Breast epithelium (tissue), 3 donors: ENCODE data around the gene IQGAP3.

Source experiments
- CTCF ChIP-seq, 3 donors: fragments of 450-650 bp; IDR thresholded peaks; one replicate each; pipeline ENCODE4 v1.5.1; 2016 to 2017; ENCODE audit warnings: antibody characterized with exemption in 3 of 3, mild to moderate bottlenecking in 3 of 3, moderate library complexity in 3 of 3
- POLR2A ChIP-seq: fragments of 450-650 bp; IDR thresholded peaks from one replicate; pipeline ENCODE4 v1.6.1; 2016; ENCODE audit warnings: antibody characterized with exemption, mild to moderate bottlenecking, moderate library complexity

- no peak for TF ChIP-seq CTCF (IDR thresholded peaks at IDR 0.05)
- TF ChIP-seq POLR2A, result no peak
Measured at GRCh38 chr1:156493742-156494141, 78.6 kb downstream of the IQGAP3 start.
